Naive thymus-derived CD8-positive, alpha-beta T cell (primary cell): ENCODE measurements around the gene KDM1A. TPM values are rescaled to one million over a fixed set of nuclear protein-coding genes. Genes with fewer than 3 reads are reported as not detected.

Experiments
- ATAC-seq, 2 donors: fragments of 150-1000 bp; cut with Tn5 transposase in 1 of 2; sonication (Bioruptor Pico), chemical (Tn5 transposase) in 1 of 2; 1 replicate in 1 of 2; 2 replicates in 1 of 2; pipeline ENCODE4 v1.10.0; 2021; ENCODE audit warnings: mild to moderate bottlenecking in 2 of 2, moderate library complexity in 2 of 2
- POLR2A ChIA-PET: fragments of 350-600 bp; sonication (Branson Sonifier 250); formaldehyde crosslinking; loops from one replicate; lab custom pipeline; 2021; ENCODE audit warnings: antibody characterized with exemption; lab: Charles Lee
- DNase-seq, 10 donors: peaks; one replicate each; pipeline versions ENCODE4 v3.0.0 to v3.0.0-alpha.2; 2020 to 2022
- H3K27ac Mint-ChIP-seq, 10 donors: one replicate each; pipeline ENCODE4 v1.8.0; 2020 to 2022; ENCODE audit warnings: mild to moderate bottlenecking in 10 of 10, mixed read lengths in 10 of 10, moderate library complexity in 4 of 10, inconsistent platforms in 1 of 10
- H3K27me3 Mint-ChIP-seq, 5 donors: one replicate each; pipeline ENCODE4 v1.8.0; 2021 to 2022; ENCODE audit warnings: mixed read lengths in 5 of 5
- H3K36me3 Mint-ChIP-seq, 3 donors: one replicate each; pipeline ENCODE4 v1.8.0; 2020 to 2022; ENCODE audit warnings: mixed read lengths in 3 of 3, mild to moderate bottlenecking in 2 of 3, inconsistent platforms in 1 of 3
- H3K4me1 Mint-ChIP-seq, 4 donors: one replicate each; pipeline ENCODE4 v1.8.0; 2021 to 2022; ENCODE audit warnings: mixed read lengths in 4 of 4
- H3K4me3 Mint-ChIP-seq, 10 donors: one replicate each; pipeline ENCODE4 v1.8.0; 2020 to 2022; ENCODE audit warnings: mild to moderate bottlenecking in 10 of 10, mixed read lengths in 10 of 10, moderate library complexity in 6 of 10, inconsistent platforms in 1 of 10
- H3K9me3 Mint-ChIP-seq, 9 donors: one replicate each; pipeline ENCODE4 v1.8.0; 2020 to 2022; ENCODE audit warnings: mixed read lengths in 9 of 9, mild to moderate bottlenecking in 3 of 9, inconsistent platforms in 1 of 9, moderate library complexity in 1 of 9
- polyA plus RNA-seq, 3 donors: library from polyadenylated mRNA; unstranded; fragments of 300-500 nt; fragmentation: Illumina TruSeq; gene quantifications; one replicate each; pipeline ENCODE4 v1.2.3, GENCODE V29; 2021
- total RNA-seq, 8 experiments: library from RNA in 2 of 8; stranded (reverse) in 2 of 8; gene quantifications; one replicate each; pipeline ENCODE4 v1.2.3 and lab custom pipeline; 2021 to 2026

Gene KDM1A
- total and polyA plus RNA-seq, 5 experiments from 2014 or later: 40.6 to 60.9 (median 59.0) TPM

- Mint-ChIP-seq H3K4me1 (peaks cover 24 to 62% (median 53%) of the 10 kb centered on the region in 4 donors), H3K9me3 (peaks cover 0 to 15% (median 6%) of the 10 kb centered on the region in 9 donors), H3K4me3 (peak overlapping the region; percentile 83 to 99 (median 94)), H3K27me3 (no peaks in the 10 kb centered on the region), H3K36me3 (peaks cover 2 to 14% (median 11%) of the 10 kb centered on the region in 3 donors), H3K27ac (peak overlapping the region in 7 of 10 donors; percentile 81 to 95 (median 89))
- POLR2A ChIA-PET: interaction anchor here (1.3 kb wide), 1 partner anchor 29 kb away, joined by 3 read pairs; no protein-coding TSS in a partner anchor
- ATAC-seq (no peak), DNase-seq (no peak)
These were observed 1.6 kb downstream of the KDM1A start for GRCh38 chr1:23020706-23021405.

GRCh38 chr1:23021834-23022233 is 2.6 kb downstream of the KDM1A start:
- peaks cover 30 to 69% (median 60%) of the 10 kb centered on the region in 4 donors for H3K4me1 Mint-ChIP-seq
- POLR2A ChIA-PET: no interaction called here
- ATAC-seq: no peak

GRCh38 chr1:23023174-23023845 is 4.0 kb downstream of the KDM1A start:
- ATAC-seq (no peak), DNase-seq (no peak)
- no peaks in the 10 kb centered on the region for H3K27me3 Mint-ChIP-seq
- POLR2A ChIA-PET: interaction anchor here (0.7 kb wide), 1 partner anchor 597 kb away, joined by 4 read pairs; no protein-coding TSS in a partner anchor
- peaks cover 2 to 14% (median 11%) of the 10 kb centered on the region in 3 donors for H3K36me3 Mint-ChIP-seq
- peaks cover 0 to 15% (median 6%) of the 10 kb centered on the region in 9 donors for H3K9me3 Mint-ChIP-seq
- H3K4me1 Mint-ChIP-seq: peaks cover 31 to 77% (median 69%) of the 10 kb centered on the region in 4 donors
- peak overlapping the region in 2 of 10 donors; percentile 44 to 56 for H3K27ac Mint-ChIP-seq
- H3K4me3 Mint-ChIP-seq: peak overlapping the region in 4 of 10 donors; percentile 3 to 55 (median 19)

More at GRCh38 chr1:23021834-23022233, 2.6 kb downstream of the KDM1A start:
- Mint-ChIP-seq H3K27me3 (no peaks in the 10 kb centered on the region), H3K9me3 (peaks cover 0 to 15% (median 6%) of the 10 kb centered on the region in 9 donors), H3K4me3 (peak overlapping the region in 9 of 10 donors; percentile 16 to 99 (median 83)), H3K27ac (no peak overlapping the region), H3K36me3 (peaks cover 2 to 14% (median 11%) of the 10 kb centered on the region in 3 donors)
- DNase-seq: no peak

GRCh38 chr1:23026568-23026967 is 7.3 kb downstream of the KDM1A start:
- POLR2A ChIA-PET: interaction anchor here (0.6 kb wide), 1 partner anchor 11 kb away, joined by 5 read pairs; no protein-coding TSS in a partner anchor
- Mint-ChIP-seq H3K27ac (peak overlapping the region in 1 of 10 donors; percentile 29), H3K9me3 (peaks cover 0 to 15% (median 6%) of the 10 kb centered on the region in 9 donors), H3K4me1 (peaks cover 31 to 82% (median 70%) of the 10 kb centered on the region in 4 donors), H3K4me3 (peak overlapping the region in 1 of 10 donors; percentile 36), H3K36me3 (peaks cover 11 to 13% (median 11%) of the 10 kb centered on the region in 3 donors), H3K27me3 (no peaks in the 10 kb centered on the region)
- DNase-seq (no peak), ATAC-seq (no peak)

- Mint-ChIP-seq H3K36me3 (peaks cover 11 to 18% (median 15%) of the 10 kb centered on the region in 3 donors), H3K9me3 (peaks cover 0 to 15% (median 6%) of the 10 kb centered on the region in 9 donors), H3K4me1 (peaks cover 35 to 79% (median 68%) of the 10 kb centered on the region in 4 donors), H3K27ac (no peak overlapping the region), H3K27me3 (no peaks in the 10 kb centered on the region), H3K4me3 (peak overlapping the region in 1 of 10 donors; percentile 38)
- no peak for ATAC-seq
- DNase-seq: no peak
- POLR2A ChIA-PET: no interaction called here
These were observed 8.2 kb downstream of the KDM1A start for GRCh38 chr1:23027352-23027907.

- Mint-ChIP-seq H3K4me1 (peaks cover 31 to 72% (median 63%) of the 10 kb centered on the region in 4 donors), H3K27ac (no peak overlapping the region), H3K9me3 (no peaks in the 10 kb centered on the region), H3K27me3 (no peaks in the 10 kb centered on the region), H3K36me3 (peaks cover 0 to 24% (median 9%) of the 10 kb centered on the region in 3 donors), H3K4me3 (no peak overlapping the region)
- ATAC-seq (no peak), DNase-seq (no peak)
- POLR2A ChIA-PET: interaction anchor here (0.6 to 0.9 kb wide), 2 partner anchors 10 to 11 kb away, joined by 3 to 4 read pairs; partner anchors contain the start of gene KDM1A
These were observed 10.1 kb downstream of the KDM1A start for GRCh38 chr1:23029337-23029736.

- H3K27me3 Mint-ChIP-seq: no peaks in the 10 kb centered on the region
- no peak overlapping the region for H3K27ac Mint-ChIP-seq
- peaks cover 30 to 66% (median 42%) of the 10 kb centered on the region in 4 donors for H3K4me1 Mint-ChIP-seq
- no peak for ATAC-seq
- POLR2A ChIA-PET: no interaction called here
- H3K4me3 Mint-ChIP-seq: no peak overlapping the region
- DNase-seq: no peak
- H3K9me3 Mint-ChIP-seq: no peaks in the 10 kb centered on the region
- H3K36me3 Mint-ChIP-seq: peaks cover 0 to 41% (median 11%) of the 10 kb centered on the region in 3 donors
These were observed 16.7 kb downstream of the KDM1A start for GRCh38 chr1:23035823-23036452.

- no peaks in the 10 kb centered on the region for H3K27me3 Mint-ChIP-seq
- H3K27ac Mint-ChIP-seq: no peak overlapping the region
- no peaks in the 10 kb centered on the region for H3K9me3 Mint-ChIP-seq
- H3K4me1 Mint-ChIP-seq: peaks cover 26 to 60% (median 36%) of the 10 kb centered on the region in 4 donors
- no peak overlapping the region for H3K4me3 Mint-ChIP-seq
- ATAC-seq: no peak
- POLR2A ChIA-PET: interaction anchor here (0.7 to 0.8 kb wide), 2 partner anchors 11 to 52 kb away, joined by 4 to 5 read pairs; no protein-coding TSS in a partner anchor
- H3K36me3 Mint-ChIP-seq: peaks cover 0 to 32% (median 9%) of the 10 kb centered on the region in 3 donors
- no peak for DNase-seq
These were observed 17.9 kb downstream of the KDM1A start for GRCh38 chr1:23037081-23037740.

- DNase-seq (no peak), ATAC-seq (no peak)
- Mint-ChIP-seq H3K4me3 (no peak overlapping the region), H3K27ac (peak overlapping the region in 3 of 10 donors; percentile 1 to 9 (median 6)), H3K27me3 (no peaks in the 10 kb centered on the region), H3K36me3 (peaks cover 0 to 29% (median 2%) of the 10 kb centered on the region in 3 donors), H3K4me1 (peaks cover 22 to 54% (median 37%) of the 10 kb centered on the region in 4 donors), H3K9me3 (no peaks in the 10 kb centered on the region)
- POLR2A ChIA-PET: no interaction called here
These were observed 20.1 kb downstream of the KDM1A start for GRCh38 chr1:23039308-23039826.

- no peak overlapping the region for H3K27ac Mint-ChIP-seq
- DNase-seq (no peak), ATAC-seq (no peak)
- peaks cover 18 to 49% (median 41%) of the 10 kb centered on the region in 4 donors for H3K4me1 Mint-ChIP-seq
- POLR2A ChIA-PET: interaction anchor here (0.6 kb wide), 1 partner anchor 11 kb away, joined by 3 read pairs; no protein-coding TSS in a partner anchor
- H3K9me3 Mint-ChIP-seq: no peaks in the 10 kb centered on the region
- H3K36me3 Mint-ChIP-seq: peaks cover 0 to 35% (median 2%) of the 10 kb centered on the region in 3 donors
- H3K4me3 Mint-ChIP-seq: no peak overlapping the region
- no peaks in the 10 kb centered on the region for H3K27me3 Mint-ChIP-seq
These were observed 21.2 kb downstream of the KDM1A start for GRCh38 chr1:23040509-23040908.

GRCh38 chr1:23044035-23044434 is 24.8 kb downstream of the KDM1A start:
- Mint-ChIP-seq H3K36me3 (peaks cover 0 to 56% (median 0%) of the 10 kb centered on the region in 3 donors), H3K27ac (no peak overlapping the region), H3K4me1 (peaks cover 21 to 39% (median 37%) of the 10 kb centered on the region in 4 donors), H3K4me3 (no peak overlapping the region), H3K9me3 (no peaks in the 10 kb centered on the region), H3K27me3 (no peaks in the 10 kb centered on the region)
- ATAC-seq (no peak), DNase-seq (no peak)
- POLR2A ChIA-PET: no interaction called here
